K562 (cell line): ENCODE results near the gene CILP. TPM values are rescaled to one million over a fixed set of nuclear protein-coding genes. Genes with fewer than 3 reads are reported as not detected.

Experiments
- ATAC-seq: fragments of 200-7000 bp; cut with Tn5 transposase; 3 replicates; pipeline ENCODE4 v1.9.1; 2020; ENCODE audit warnings: moderate library complexity
- BruUV-seq: library from RNA; stranded (reverse); fragments of 400-500 nt; replicated peaks from 2 replicates; lab custom pipeline; 2021; lab: Mats Ljungman, UMichigan
- CTCF ChIA-PET: fragments of 300-600 bp; formaldehyde crosslinking; extraction: SDS; loops from one replicate; lab custom pipeline; 2021; ENCODE audit warnings: low intra/inter-chr PET ratio; lab: Yijun Ruan, JAX
- POLR2A ChIA-PET: fragments of 300-600, 350-650 bp; sonication (Branson Sonifier 250); formaldehyde crosslinking; extraction: SDS; loops from one replicate; lab custom pipeline; 2021; ENCODE audit warnings: antibody characterized with exemption, inconsistent platforms; lab: Yijun Ruan, JAX
- DNase-seq, 4 experiments: peaks; one replicate each; pipeline versions ENCODE4 v3.0.0 to v3.0.0-alpha.2; 2011 to 2018; ENCODE audit warnings: low spot score in 3 of 4, mixed read lengths in 3 of 4; ENCODE audit errors: extremely low read depth in 1 of 4
- FAIRE-seq: peaks from 2 replicates; lab custom pipeline; 2011; peaks lifted over from hg19 to GRCh38; lab: Jason Lieb, UNC
- H2AFZ ChIP-seq: 2 replicates; pipeline ENCODE4 v1.6.0; 2011; ENCODE audit warnings: low read depth, low read length, control low read depth, inconsistent platforms
- H3K27ac ChIP-seq: fragments of 200-600 bp; 3 replicates; pipeline ENCODE4 v1.8.0; 2011; ENCODE audit warnings: low read depth, mild to moderate bottlenecking, control low read depth, inconsistent platforms, low read length, moderate library complexity, mixed read lengths; ENCODE audit errors: extremely low read depth
- H3K27me3 ChIP-seq, 2 experiments: fragments of 300-600 bp in 1 of 2; 2 replicates in 1 of 2; 3 replicates in 1 of 2; pipeline versions ENCODE4 v1.6.0 to v1.8.0; 2011; ENCODE audit warnings: inconsistent platforms in 2 of 2, low read length in 2 of 2, mild to moderate bottlenecking in 1 of 2, mixed read lengths in 1 of 2, moderate library complexity in 1 of 2; ENCODE audit not compliant: control insufficient read depth in 2 of 2, insufficient read depth in 2 of 2
- H3K36me3 ChIP-seq: fragments of 300-600 bp; 3 replicates; pipeline ENCODE4 v1.8.0; 2011; ENCODE audit warnings: mild to moderate bottlenecking, low read length, inconsistent platforms; ENCODE audit not compliant: control insufficient read depth, insufficient read depth
- H3K4me1 ChIP-seq, 2 experiments: fragments of 200-600 bp in 1 of 2; replicated peaks in 1 of 2; 2 replicates in 1 of 2; 3 replicates in 1 of 2; pipeline versions ENCODE4 v1.5.1 to v1.8.0; 2011; ENCODE audit warnings: inconsistent platforms in 2 of 2, low read length in 2 of 2, mild to moderate bottlenecking in 1 of 2, mixed read lengths in 1 of 2, moderate library complexity in 1 of 2; ENCODE audit not compliant: control insufficient read depth in 2 of 2, insufficient read depth in 2 of 2
- H3K4me2 ChIP-seq: 2 replicates; pipeline ENCODE4 v1.6.1; 2011; ENCODE audit warnings: low read length, control low read depth, inconsistent platforms, mixed read lengths; ENCODE audit not compliant: insufficient read depth
- H3K4me3 ChIP-seq: fragments of 200-600 bp; sonication (generic), shearing (Covaris generic); 2 replicates; pipeline ENCODE4 v1.5.1; 2016; ENCODE audit warnings: control low read depth, inconsistent platforms
- H3K79me2 ChIP-seq: fragments of 200-600 bp; 3 replicates; pipeline ENCODE4 v1.8.0; 2011; ENCODE audit warnings: low read length, inconsistent platforms; ENCODE audit not compliant: control insufficient read depth, insufficient read depth
- H3K9ac ChIP-seq, 2 experiments: 2 replicates each; pipeline versions ENCODE4 v1.6.0 to v1.6.1; 2011; ENCODE audit warnings: low read depth in 2 of 2, low read length in 2 of 2, control low read depth in 1 of 2, inconsistent platforms in 1 of 2, mild to moderate bottlenecking in 1 of 2, mixed read lengths in 1 of 2; ENCODE audit not compliant: insufficient read depth in 1 of 2
- H3K9me1 ChIP-seq: one replicate; pipeline ENCODE4 v1.6.0; 2011; ENCODE audit warnings: inconsistent platforms, mild to moderate bottlenecking, low read length, moderate library complexity; ENCODE audit not compliant: control insufficient read depth, insufficient read depth
- H3K9me3 ChIP-seq: replicated peaks from 2 replicates; pipeline ENCODE4 v1.5.1; 2011; ENCODE audit warnings: low read depth, low read length, inconsistent platforms; ENCODE audit not compliant: control insufficient read depth, insufficient read depth
- H4K20me1 ChIP-seq: replicated peaks from 2 replicates; pipeline ENCODE4 v1.6.1; 2011; ENCODE audit warnings: low read length, inconsistent platforms, mixed read lengths; ENCODE audit not compliant: control insufficient read depth, insufficient read depth
- CBFA2T2 ChIP-seq: fragments of 450-650 bp; conservative IDR thresholded peaks from 2 replicates; pipeline ENCODE4 v1.6.1; 2017; ENCODE audit warnings: mild to moderate bottlenecking
- CREM ChIP-seq: IDR thresholded peaks from 2 replicates; pipeline ENCODE4 v1.6.1; 2014; ENCODE audit warnings: antibody characterized with exemption, low read depth
- DEAF1 ChIP-seq: fragments of 450-650 bp; formaldehyde crosslinking; IDR thresholded peaks from 2 replicates; pipeline ENCODE4 v1.4.0; 2020; ENCODE audit warnings: mild to moderate bottlenecking, moderate library complexity
- HES1 ChIP-seq: fragments of 450-650 bp; IDR thresholded peaks from 2 replicates; pipeline ENCODE4 v1.6.1; 2016; ENCODE audit warnings: low read depth, mild to moderate bottlenecking, moderate library complexity
- HSF4 ChIP-seq: fragments of 250-450 bp; sonication (Bioruptor Pico); IDR thresholded peaks from 2 replicates; pipeline ENCODE4 v2.1.2; 2022; ENCODE audit warnings: mild to moderate bottlenecking, moderate library complexity, borderline replicate concordance
- MXI1 ChIP-seq: IDR thresholded peaks from 2 replicates; pipeline ENCODE4 v1.6.1; 2011; ENCODE audit warnings: low read depth, mild to moderate bottlenecking, improper control_type of control experiment, low read length
- NFYB ChIP-seq: IDR thresholded peaks from 2 replicates; pipeline ENCODE4 v1.6.1; 2011; ENCODE audit warnings: mild to moderate bottlenecking, moderate library complexity; ENCODE audit not compliant: insufficient read length; ENCODE audit errors: extremely low read depth
- TAF7 ChIP-seq: fragments of 450-650 bp; IDR thresholded peaks from 2 replicates; pipeline ENCODE4 v1.6.1; 2016; ENCODE audit warnings: missing genetic modification characterization, missing compliant biosample characterization
- ZNF143 ChIP-seq: sonication (generic); formaldehyde crosslinking; IDR thresholded peaks from 2 replicates; pipeline ENCODE4 v1.9.0; 2022; ENCODE audit warnings: mild to moderate bottlenecking, missing genetic modification reagents
- WGBS: fragments of 100-300 bp; shearing (Covaris generic); methylation state at CpG from one replicate; pipeline ENCODE4 v1.1.6; 2016; ENCODE audit warnings: low coverage, mixed read lengths; ENCODE audit not compliant: insufficient coverage; ENCODE audit errors: missing lambda C conversion rate; 5-methylcytosine and 5-hydroxymethylcytosine counted together
- in situ Hi-C: fragments of 300-500 bp; cut with MboI; formaldehyde crosslinking; loops from 4 replicates; pipeline ENCODE4 v1.15.0; 2018; ENCODE audit warnings: inconsistent platforms, mixed read lengths
- intact Hi-C: fragments of 100-400 bp; cut with micrococcal nuclease; formaldehyde crosslinking; loops from 2 replicates; pipeline ENCODE4 v1.14.2; 2022
- polyA plus RNA-seq, 8 experiments: library from polyadenylated mRNA; depleted of rRNA in 4 of 8; stranded (reverse) in 5 of 8; unstranded in 3 of 8; fragments of >200 nt; fragmentation: Nextera tagmentation in 2 of 8; fragmentation: Illumina TruSeq in 1 of 8; extraction: Ambion mirVana in 2 of 8; extraction: Trizol in 1 of 8; gene quantifications; 2 replicates each; pipeline versions ENCODE4 v1.2.1 to v1.2.3, GENCODE V29; 2011 to 2014; ENCODE audit warnings: inconsistent platforms in 1 of 8, missing spikeins in 1 of 8
- total RNA-seq, 7 experiments: library from RNA; depleted of rRNA in 6 of 7; stranded (reverse); fragments of >200 nt in 6 of 7; fragmentation: Illumina TruSeq in 2 of 7; extraction: Trizol in 2 of 7; gene quantifications; 2 replicates each; pipeline versions ENCODE4 v1.2.1 to v1.2.3, GENCODE V29; 2011 to 2021; ENCODE audit warnings: low replicate concordance in 1 of 7

The CILP gene
- total and polyA plus RNA-seq, 9 of the 15 experiments (the other 6 are each of a cell fraction or from before 2014, with no cell fraction given), result 0.03 TPM; not detected in 8

DNA sequence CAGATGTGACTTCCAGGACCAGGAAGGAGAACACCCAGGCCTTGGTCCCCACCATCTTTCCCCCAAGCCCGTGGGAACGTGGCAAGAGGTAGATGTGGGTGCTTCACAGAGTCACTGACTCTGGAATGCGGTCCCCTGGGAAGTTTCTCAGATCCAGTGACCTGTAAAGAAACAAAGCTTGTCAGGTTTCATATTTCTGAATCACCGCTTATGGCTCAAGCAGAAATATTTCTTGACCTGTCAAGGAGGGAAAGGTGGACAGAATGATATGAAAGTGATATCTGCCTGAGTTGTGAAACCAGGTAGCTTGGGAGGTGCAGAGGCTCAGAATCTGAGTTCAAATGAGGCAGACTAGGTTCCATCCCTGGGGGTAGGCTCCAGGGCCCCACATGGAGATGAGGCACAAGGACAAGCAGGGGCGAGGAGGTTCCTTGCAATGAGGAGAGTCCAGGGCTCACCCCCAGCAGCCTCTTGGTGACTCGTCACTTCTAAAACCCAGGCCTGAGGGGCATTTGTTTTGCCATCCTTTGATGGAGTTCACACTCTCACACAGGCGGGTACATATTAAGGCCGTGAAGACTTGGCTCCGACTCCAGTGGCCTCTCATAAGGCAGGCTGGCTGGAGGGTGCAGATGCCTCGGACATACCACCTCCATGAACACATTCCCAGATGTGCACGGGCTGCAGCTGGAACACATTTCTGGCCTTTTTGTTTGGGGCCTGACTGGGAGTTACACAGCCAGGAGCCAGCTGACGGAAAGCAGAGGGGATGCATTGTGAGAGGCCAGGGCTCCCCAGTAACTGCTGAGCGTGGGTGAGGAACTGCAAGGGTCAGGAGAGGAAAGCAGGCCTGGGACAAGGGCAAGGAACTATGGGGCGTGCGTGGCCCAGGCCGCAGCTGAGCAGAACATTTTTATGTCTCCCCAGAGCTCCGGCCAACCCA is 1.3 kb downstream of the CILP start:
- ATAC-seq (no peak), FAIRE-seq (peak; percentile 6), DNase-seq (no peak)
- ChIA-PET POLR2A (interaction anchor here (0.6 to 6.6 kb wide), 7 partner anchors 49 to 336 kb away, joined by 3 to 54 read pairs (median 4); partner anchors contain the start of genes PARP16 and RNU5B-1), CTCF (no interaction called here)
- H3K9ac ChIP-seq, result peak overlapping the region in 1 of 2 experiments; percentile 17; a peak in 1 of 4 replicates
- no peak overlapping the region for H3K4me2 ChIP-seq
- H3K27me3 ChIP-seq, result peaks cover 14 to 29% of the 10 kb centered on the region in 2 experiments; a peak in 4 of 5 replicates
- intact Hi-C loops (no loop called here), in situ Hi-C loops (no loop called here)
- H3K9me1 ChIP-seq, result no peaks in the 10 kb centered on the region
- H3K9me3 ChIP-seq, result no peaks in the 10 kb centered on the region
- no peak overlapping the region for H3K27ac ChIP-seq
- 0 out of 2 replicates have a peak, but pooled peaks cover 3% of the 10 kb centered on the region for H4K20me1 ChIP-seq
- H2AFZ ChIP-seq, result no peak overlapping the region
- no peak overlapping the region for H3K4me3 ChIP-seq
- H3K79me2 ChIP-seq, result no peaks in the 10 kb centered on the region
- H3K4me1 ChIP-seq, result peaks cover 22 to 24% of the 10 kb centered on the region in 2 experiments; a peak in 3 of 5 replicates
- WGBS, result 32% methylated on average over 16 of the region's 17 CpGs
- BruUV-seq, result no TSS peak
- H3K36me3 ChIP-seq, result no peaks in the 10 kb centered on the region
- no peak for TF ChIP-seq MXI1
- no peak for TF ChIP-seq ZNF143 (CRISPR knock-in tag)
- no peak for TF ChIP-seq CREM
- no peak for TF ChIP-seq TAF7
- TF ChIP-seq CBFA2T2, result no peak
- TF ChIP-seq HES1, result no peak
- no peak for TF ChIP-seq NFYB
- TF ChIP-seq HSF4, result no peak
- no peak for TF ChIP-seq DEAF1
